GM08714 (cell line): ENCODE data around the gene SFRP4.
"Not testable (repeated sequence)": the region's sequence is repeated elsewhere in the genome, so short reads cannot be mapped to it uniquely, and the experiment has no call there.

ENCODE experiments used
- H3K4me3 ChIP-seq: fragments of 200-500 bp; sonication (Bioruptor generic); 2 replicates; pipeline ENCODE4 v1.5.1; 2014; ENCODE audit warnings: mild to moderate bottlenecking, low read length, inconsistent platforms
- ZNF274 ChIP-seq: IDR thresholded peaks from 2 replicates; pipeline ENCODE4 v1.6.1; 2012; ENCODE audit warnings: mild to moderate bottlenecking, low read depth, low read length

The SFRP4 gene

DNA sequence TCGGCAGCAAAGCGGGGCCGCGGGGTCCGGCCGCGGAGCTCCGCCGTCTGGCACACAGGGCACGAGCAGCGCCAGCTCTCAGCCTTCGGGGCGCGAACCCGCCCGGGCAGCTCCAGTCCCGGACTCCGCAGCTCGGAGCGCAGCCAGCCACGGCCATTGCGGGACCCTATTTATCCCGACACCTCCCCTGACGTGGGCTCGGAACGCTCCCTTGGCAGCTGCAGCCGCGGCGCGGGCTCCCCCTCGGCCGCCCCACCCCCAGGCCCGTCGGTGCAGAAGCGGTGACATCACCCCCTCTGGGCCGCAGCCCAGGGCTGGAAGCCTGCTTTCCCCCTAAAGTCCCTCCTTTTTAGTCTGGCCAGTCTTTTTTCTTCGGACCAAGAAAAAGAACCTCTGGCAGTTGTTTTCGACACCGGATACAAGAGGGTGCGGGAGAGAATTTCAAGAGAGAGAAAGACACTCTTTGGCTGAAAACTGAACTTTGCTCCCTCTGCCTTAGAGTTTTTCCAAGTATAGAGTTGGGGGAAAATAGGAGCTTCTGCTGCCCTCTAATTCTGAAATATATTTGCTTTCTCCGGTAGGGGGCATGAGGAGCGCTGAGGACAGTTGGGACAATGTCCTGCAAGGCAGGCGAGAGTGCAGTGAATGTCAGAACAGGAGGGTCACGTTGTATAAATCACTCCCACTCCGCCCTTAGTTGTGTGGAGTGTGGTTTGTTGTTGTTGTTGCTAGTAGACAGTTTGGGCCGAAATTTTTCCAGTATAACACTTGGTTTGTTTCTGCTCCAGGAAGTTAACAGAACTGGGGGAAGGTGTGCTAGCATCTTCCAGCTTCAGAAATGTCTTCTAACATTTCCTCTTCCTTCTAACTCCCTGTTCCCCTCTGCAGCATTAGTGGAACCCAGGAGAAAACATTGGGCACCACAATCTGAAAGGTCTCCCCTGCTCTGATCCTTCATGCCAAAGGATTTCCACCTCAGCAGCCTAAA, at the start of gene SFRP4:
Gene SFRP4 (minus strand): TSS at position 145 of the 988 bp plus-strand sequence. CDS start 280 bp downstream, outside the sequence.
- TF ChIP-seq ZNF274 = no peak

GRCh38 chr7:37964196-37964595, 47.6 kb upstream of the SFRP4 start:
- no peak for TF ChIP-seq ZNF274
- H3K4me3 ChIP-seq = no peak overlapping the region

More for the DNA sequence above, at the start of gene SFRP4:
- H3K4me3 ChIP-seq = peak within 1 kb of the TSS; percentile 40; the same call in 1 of the 2 replicates

DNA sequence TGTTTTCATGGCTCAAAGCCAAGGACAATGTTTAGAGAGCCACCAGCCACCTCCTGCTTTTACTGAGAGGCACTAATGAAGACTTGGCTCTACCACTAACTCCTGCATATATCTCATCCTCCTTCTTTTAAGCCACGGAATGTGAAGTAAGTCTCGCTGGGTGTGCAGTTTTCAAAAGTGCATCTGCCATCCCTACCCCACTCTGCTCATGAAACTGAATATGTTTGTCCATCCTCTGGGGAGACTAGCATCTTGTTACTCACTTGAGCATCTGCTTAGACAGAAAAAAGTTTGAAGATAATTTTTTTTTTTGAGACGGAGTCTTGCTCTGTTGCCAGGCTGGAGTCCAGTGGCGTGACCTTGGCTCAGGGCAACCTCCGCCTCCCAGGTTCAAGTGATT, 44.6 kb upstream of the SFRP4 start:
- H3K4me3 ChIP-seq = no peak overlapping the region
- no peak for TF ChIP-seq ZNF274

- TF ChIP-seq ZNF274 = no peak
- H3K4me3 ChIP-seq = no peak overlapping the region
Measured at GRCh38 chr7:37960483-37960882, 43.9 kb upstream of the SFRP4 start.

DNA sequence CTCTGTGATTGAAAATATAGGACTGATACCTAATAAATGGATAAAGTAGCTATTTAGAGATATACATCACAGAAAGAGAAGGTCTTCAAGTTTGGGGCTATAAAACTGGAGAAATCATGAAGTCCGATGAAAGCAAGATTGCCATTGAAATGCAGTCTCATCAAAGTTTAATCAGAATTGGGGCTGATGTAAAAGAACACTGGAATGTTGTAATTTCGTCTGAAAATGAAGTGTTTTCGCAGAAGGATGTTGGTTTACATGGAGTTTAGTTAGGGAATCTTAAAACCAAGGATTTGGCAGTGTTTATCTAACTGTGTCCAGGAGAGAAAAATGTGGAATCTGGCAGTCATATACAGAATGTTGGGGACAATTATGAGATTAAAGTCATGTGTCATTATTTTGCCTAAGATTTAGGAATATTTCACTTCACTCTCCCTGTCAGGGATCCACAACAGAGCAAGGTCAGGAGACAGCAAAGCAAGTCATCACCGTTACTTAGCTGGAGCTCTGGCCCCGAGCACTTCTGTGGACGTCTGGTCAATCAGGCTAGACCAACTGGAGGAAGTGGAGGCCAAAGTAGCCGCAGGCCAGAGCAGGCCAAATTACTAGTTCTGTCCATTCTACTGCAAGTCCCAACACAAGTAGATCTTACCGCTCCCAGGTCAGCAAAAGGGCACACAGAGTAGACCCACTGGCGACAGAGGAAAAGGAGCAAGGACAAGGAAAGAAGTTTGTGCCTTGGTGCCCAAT, 40.8 kb upstream of the SFRP4 start:
- no peak for TF ChIP-seq ZNF274
- H3K4me3 ChIP-seq = no peak overlapping the region

GRCh38 chr7:37956791-37957190, 40.2 kb upstream of the SFRP4 start:
- no peak for TF ChIP-seq ZNF274

DNA sequence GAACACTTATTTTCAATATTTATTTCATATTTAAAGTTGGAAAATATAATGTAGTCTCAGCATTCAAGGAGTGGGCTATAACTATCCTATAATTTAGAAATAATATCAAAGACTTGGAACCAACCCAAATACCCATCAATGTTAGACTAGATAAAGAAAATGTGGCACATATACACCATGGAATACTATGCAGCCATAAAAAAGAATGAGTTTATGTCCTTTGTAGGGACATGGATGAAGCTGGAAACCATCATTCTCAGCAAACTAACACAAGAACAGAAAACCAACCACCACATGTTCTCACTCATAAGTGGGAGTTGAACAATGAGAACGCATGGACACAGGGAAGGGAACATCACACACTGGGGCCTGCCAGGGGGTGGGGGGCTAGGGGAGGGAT, 37.6 kb upstream of the SFRP4 start:
- H3K4me3 ChIP-seq = not testable (repeated sequence)

More at GRCh38 chr7:37956791-37957190, 40.2 kb upstream of the SFRP4 start:
- no peak overlapping the region for H3K4me3 ChIP-seq

DNA sequence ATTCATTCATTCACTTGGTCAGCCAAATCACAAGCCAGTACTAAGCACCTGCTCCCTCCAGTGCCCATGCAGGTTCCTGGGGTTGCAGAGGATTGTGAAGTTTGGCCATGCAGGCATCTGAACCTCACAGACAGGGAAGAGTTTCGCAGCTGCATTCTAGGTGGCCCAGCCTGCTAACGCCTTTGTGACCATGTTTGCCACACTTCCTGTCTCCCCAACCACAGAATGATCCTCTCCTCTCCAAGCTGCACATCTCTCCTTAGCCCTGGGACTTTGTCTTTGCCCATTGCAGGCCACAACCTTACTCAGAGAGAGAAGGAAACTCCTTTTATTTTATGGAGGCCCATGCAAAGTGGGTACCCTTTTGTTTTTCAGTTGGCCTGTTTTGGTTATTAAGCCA, 35.6 kb upstream of the SFRP4 start:
- H3K4me3 ChIP-seq = no peak overlapping the region
- TF ChIP-seq ZNF274 = no peak

DNA sequence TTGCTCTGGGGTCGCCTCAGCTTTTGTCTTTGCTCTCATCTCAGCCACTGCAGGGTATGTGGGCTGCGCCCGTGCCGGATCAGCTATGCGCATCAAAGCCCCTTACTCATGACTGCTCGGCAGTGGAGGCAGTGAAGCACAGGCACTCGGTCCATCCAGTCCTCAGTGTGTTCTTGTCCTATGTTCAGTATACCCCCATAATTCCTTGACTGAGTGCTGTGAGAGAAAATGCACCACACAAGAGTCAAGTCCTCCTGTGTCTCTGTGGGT, 31.3 kb upstream of the SFRP4 start:
- no peak overlapping the region for H3K4me3 ChIP-seq
- no peak for TF ChIP-seq ZNF274

- H3K4me3 ChIP-seq = no peak overlapping the region
- TF ChIP-seq ZNF274 = no peak
Measured at GRCh38 chr7:37947138-37947940, 30.7 kb upstream of the SFRP4 start.

GRCh38 chr7:37945336-37945735, 28.7 kb upstream of the SFRP4 start:
- TF ChIP-seq ZNF274 = no peak
- no peak overlapping the region for H3K4me3 ChIP-seq

- H3K4me3 ChIP-seq = no peak overlapping the region
- no peak for TF ChIP-seq ZNF274
Measured at GRCh38 chr7:37944737-37945054, 28.1 kb upstream of the SFRP4 start.

GRCh38 chr7:37943905-37944736, 27.5 kb upstream of the SFRP4 start:
- no peak for TF ChIP-seq ZNF274
- no peak overlapping the region for H3K4me3 ChIP-seq
